ENCODE results near the gene ABCG1. TPM values are rescaled to one million over a fixed set of nuclear protein-coding genes. Genes with fewer than 3 reads are reported as not detected.

ABCG1 gene
- total and polyA plus RNA-seq, 4 donors: 1.6 to 9.7 (median 5.3) TPM

GRCh38 chr21:42230178-42230577 lies 11.2 kb downstream of the ABCG1 start:
- H3K4me1 ChIP-seq (ENCODE audit: control insufficient read depth in 4 of 4, insufficient read depth in 4 of 4, low read length in 3 of 4): peaks cover 14 to 28% (median 22%) of the 10 kb centered on the region in 4 donors

More at GRCh38 chr21:42230178-42230577, 11.2 kb downstream of the ABCG1 start:
- H3K36me3 ChIP-seq (ENCODE audit: control insufficient read depth in 4 of 4, insufficient read depth in 3 of 4, low read depth in 1 of 4, low read length in 3 of 4): no peaks in the 10 kb centered on the region
- H3K9me3 ChIP-seq (ENCODE audit: control insufficient read depth in 4 of 4, low read length in 3 of 4): no peaks in the 10 kb centered on the region
- no peak for DNase-seq (ENCODE audit: low spot score)
- 95% methylated on average over 4 of the region's 4 CpGs for WGBS
- H3K4me3 ChIP-seq (ENCODE audit: low read depth in 1 of 3, low read length in 3 of 3): no peak overlapping the region
- H3K27ac ChIP-seq (ENCODE audit: low read depth in 1 of 2, low read length in 2 of 2): peak overlapping the region; percentile 14 to 45
- H3K9ac ChIP-seq (ENCODE audit: low read depth in 1 of 2, low read length in 2 of 2): no peak overlapping the region
- H3K27me3 ChIP-seq (ENCODE audit: control insufficient read depth in 4 of 4, insufficient read depth in 4 of 4, low read length in 3 of 4): no peaks in the 10 kb centered on the region
- TF ChIP-seq, protein P1, sequence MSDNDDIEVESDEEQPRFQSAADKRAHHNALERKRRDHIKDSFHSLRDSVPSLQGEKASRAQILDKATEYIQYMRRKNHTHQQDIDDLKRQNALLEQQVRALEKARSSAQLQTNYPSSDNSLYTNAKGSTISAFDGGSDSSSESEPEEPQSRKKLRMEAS (IDR thresholded peaks at IDR 0.05): no peak
- TF ChIP-seq CTCF (IDR thresholded peaks at IDR 0.05; ENCODE audit: low read depth, low read length, missing input control) (no peak), GABPA (IDR thresholded peaks at IDR 0.05 in 1 of 2, conservative IDR thresholded peaks at IDR 0.05 in 1 of 2) (no peak), HNF4G (IDR thresholded peaks at IDR 0.05) (no peak), RXRA (IDR thresholded peaks at IDR 0.05) (no peak), YY1 (IDR thresholded peaks at IDR 0.05) (no peak), FOXA2 (IDR thresholded peaks at IDR 0.05) (no peak), ZBTB33 (IDR thresholded peaks at IDR 0.05) (no peak), TAF1 (conservative IDR thresholded peaks at IDR 0.05) (no peak), SP1 (IDR thresholded peaks at IDR 0.05) (no peak), REST (IDR thresholded peaks at IDR 0.05) (no peak), JUND (IDR thresholded peaks at IDR 0.05) (no peak), HNF4A (conservative IDR thresholded peaks at IDR 0.05) (no peak), RAD21 (IDR thresholded peaks at IDR 0.05) (no peak)
- TF ChIP-seq, protein P2, sequence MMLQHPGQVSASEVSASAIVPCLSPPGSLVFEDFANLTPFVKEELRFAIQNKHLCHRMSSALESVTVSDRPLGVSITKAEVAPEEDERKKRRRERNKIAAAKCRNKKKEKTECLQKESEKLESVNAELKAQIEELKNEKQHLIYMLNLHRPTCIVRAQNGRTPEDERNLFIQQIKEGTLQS (IDR thresholded peaks at IDR 0.05): no peak

Measured in liver (tissue), 9 donors.